ENCODE data around the gene CMIP.

Gene CMIP

DNA sequence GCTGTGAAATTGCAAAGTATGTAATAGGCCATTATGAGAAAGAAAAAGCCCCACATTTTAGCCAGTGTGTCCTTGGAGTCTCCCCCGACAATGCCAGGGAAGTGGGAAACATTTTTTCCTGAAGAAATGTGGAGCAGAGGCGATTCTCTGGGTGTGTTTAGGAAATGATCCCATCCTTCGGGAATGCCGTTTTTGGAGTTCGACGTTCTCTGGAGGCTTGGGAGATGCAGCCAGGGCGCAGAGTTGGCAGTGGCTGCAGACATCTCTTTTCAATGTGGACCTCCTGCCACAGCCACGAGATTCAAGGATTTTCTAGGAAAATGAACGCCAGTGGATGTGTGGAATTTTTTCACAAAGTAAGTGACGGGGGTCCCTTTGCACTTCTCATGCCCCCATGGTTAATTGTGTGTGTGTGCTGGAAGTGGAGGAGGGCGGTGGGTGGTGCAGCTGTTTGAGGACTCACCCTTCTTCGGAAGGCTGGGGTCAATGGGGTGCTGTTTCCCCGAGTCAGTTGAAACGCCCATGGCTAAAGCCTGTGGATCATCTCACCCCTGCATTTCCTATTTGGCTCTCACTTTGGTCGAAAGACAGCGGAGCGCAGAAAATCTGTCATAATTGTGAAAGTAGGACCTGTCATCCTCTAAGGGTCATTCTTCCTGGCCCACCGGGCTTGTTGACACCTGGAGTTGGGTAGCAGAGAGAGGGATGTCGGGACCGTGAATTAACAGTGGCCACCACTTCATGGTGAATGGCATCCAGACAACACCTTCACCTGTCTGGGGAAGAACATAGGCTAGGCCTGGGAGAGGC is 73.2 kb downstream of the CMIP start:
- Histone ChIP-seq H3K27ac (no peak overlapping the region), H3K9ac (no peak overlapping the region)

DNA sequence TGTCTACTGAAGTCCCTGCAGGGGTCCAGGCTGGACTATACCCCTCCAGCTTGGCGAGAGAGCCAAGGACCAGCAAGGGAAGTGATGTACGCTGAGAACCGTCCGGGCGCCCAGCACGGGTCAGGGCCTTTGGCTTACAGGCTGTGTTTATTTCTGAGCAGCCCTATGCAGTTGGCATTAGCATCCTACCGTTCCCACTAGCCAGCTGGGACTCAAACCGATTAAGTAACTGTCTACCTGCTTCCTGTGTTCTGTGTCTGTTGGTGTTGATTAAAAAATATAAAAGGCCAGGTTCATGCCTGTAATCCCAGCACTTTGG is 73.8 kb downstream of the CMIP start:
- TF ChIP-seq, protein P1, sequence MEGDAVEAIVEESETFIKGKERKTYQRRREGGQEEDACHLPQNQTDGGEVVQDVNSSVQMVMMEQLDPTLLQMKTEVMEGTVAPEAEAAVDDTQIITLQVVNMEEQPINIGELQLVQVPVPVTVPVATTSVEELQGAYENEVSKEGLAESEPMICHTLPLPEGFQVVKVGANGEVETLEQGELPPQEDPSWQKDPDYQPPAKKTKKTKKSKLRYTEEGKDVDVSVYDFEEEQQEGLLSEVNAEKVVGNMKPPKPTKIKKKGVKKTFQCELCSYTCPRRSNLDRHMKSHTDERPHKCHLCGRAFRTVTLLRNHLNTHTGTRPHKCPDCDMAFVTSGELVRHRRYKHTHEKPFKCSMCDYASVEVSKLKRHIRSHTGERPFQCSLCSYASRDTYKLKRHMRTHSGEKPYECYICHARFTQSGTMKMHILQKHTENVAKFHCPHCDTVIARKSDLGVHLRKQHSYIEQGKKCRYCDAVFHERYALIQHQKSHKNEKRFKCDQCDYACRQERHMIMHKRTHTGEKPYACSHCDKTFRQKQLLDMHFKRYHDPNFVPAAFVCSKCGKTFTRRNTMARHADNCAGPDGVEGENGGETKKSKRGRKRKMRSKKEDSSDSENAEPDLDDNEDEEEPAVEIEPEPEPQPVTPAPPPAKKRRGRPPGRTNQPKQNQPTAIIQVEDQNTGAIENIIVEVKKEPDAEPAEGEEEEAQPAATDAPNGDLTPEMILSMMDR (IDR thresholded peaks at IDR 0.05), result no peak
- Histone ChIP-seq H3K27me3 (ENCODE audit: control insufficient read depth, insufficient read depth, low read length) (no peaks in the 10 kb centered on the region), H3K4me1 (no peaks in the 10 kb centered on the region), H3K4me3 (ENCODE audit: low read depth, low read length) (no peak overlapping the region), H2AFZ (no peak overlapping the region), H3K36me3 (ENCODE audit: control insufficient read depth, insufficient read depth, low read length) (no peaks in the 10 kb centered on the region), H3K27ac (no peak overlapping the region), H3K4me2 (ENCODE audit: low read length) (no peak overlapping the region), H3K79me2 (peaks cover 10% of the 10 kb centered on the region), H3K9me3 (ENCODE audit: control insufficient read depth, low read length) (no peaks in the 10 kb centered on the region), H3K9ac (no peak overlapping the region)

More for the DNA sequence above, 73.2 kb downstream of the CMIP start:
- Histone ChIP-seq H3K79me2 (peaks cover 13% of the 10 kb centered on the region), H3K9me3 (ENCODE audit: control insufficient read depth, low read length) (no peaks in the 10 kb centered on the region), H3K4me3 (ENCODE audit: low read depth, low read length) (no peak overlapping the region), H3K4me1 (no peaks in the 10 kb centered on the region), H2AFZ (no peak overlapping the region), H3K27me3 (ENCODE audit: control insufficient read depth, insufficient read depth, low read length) (no peaks in the 10 kb centered on the region), H3K4me2 (ENCODE audit: low read length) (no peak overlapping the region), H3K36me3 (ENCODE audit: control insufficient read depth, insufficient read depth, low read length) (no peaks in the 10 kb centered on the region)
- TF ChIP-seq, protein P1 (IDR thresholded peaks at IDR 0.05), result no peak

DNA sequence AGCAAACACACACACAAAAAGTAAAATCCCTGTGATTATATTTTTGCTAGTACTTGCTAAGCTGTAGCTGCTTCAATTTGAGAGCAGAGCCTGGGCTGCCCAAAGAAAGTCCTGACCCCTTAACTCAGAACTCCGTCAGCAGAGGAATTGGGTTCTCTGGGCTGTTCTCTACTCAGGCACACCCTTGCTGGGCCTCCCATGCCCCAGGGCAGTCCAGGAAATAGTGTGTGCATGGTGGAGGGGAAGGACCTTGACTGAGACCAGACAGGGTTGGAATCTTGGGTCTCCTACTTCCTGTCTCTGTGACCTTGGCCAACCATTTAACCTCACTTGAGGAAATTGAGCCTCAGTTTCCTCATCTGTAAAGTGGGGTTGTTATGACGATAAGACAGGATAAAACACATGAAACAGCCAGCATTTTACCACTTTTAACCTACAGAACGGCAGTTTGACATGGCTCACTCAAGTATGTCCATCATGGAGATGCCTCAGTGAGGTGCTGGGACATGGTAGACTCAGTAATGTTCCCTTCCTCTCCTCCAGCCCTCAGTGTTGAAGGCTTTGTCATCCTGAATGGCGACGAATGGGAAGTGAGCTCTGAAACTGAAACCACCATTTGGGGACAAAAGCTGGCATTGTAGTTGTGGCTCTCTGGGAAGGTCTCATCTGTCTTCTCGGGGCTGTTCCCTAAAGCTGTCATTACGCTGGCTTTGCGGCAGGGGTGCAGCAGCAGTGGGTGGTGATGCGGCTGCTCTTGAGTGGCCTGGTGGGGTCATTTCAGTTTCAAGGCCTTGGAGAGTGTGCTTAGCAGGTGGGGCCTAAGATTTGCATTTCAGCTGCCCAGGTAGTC is 74.9 kb downstream of the CMIP start:
- H3K36me3 ChIP-seq (ENCODE audit: control insufficient read depth, insufficient read depth, low read length), result no peaks in the 10 kb centered on the region
- H3K9ac ChIP-seq, result no peak overlapping the region

GRCh38 chr16:81520151-81520470 is 75.5 kb downstream of the CMIP start:
- H3K79me2 ChIP-seq, result peaks cover 13% of the 10 kb centered on the region

More for the DNA sequence above, 74.9 kb downstream of the CMIP start:
- TF ChIP-seq, protein P1 (IDR thresholded peaks at IDR 0.05), result no peak
- Histone ChIP-seq H2AFZ (no peak overlapping the region), H3K27ac (no peak overlapping the region), H3K27me3 (ENCODE audit: control insufficient read depth, insufficient read depth, low read length) (no peaks in the 10 kb centered on the region), H3K4me3 (ENCODE audit: low read depth, low read length) (no peak overlapping the region), H3K79me2 (peaks cover 13% of the 10 kb centered on the region), H3K9me3 (ENCODE audit: control insufficient read depth, low read length) (no peaks in the 10 kb centered on the region), H3K4me1 (no peaks in the 10 kb centered on the region), H3K4me2 (ENCODE audit: low read length) (no peak overlapping the region)

More at GRCh38 chr16:81520151-81520470, 75.5 kb downstream of the CMIP start:
- Histone ChIP-seq H3K27me3 (ENCODE audit: control insufficient read depth, insufficient read depth, low read length) (no peaks in the 10 kb centered on the region), H3K36me3 (ENCODE audit: control insufficient read depth, insufficient read depth, low read length) (no peaks in the 10 kb centered on the region), H3K4me2 (ENCODE audit: low read length) (no peak overlapping the region), H3K9ac (no peak overlapping the region), H3K27ac (no peak overlapping the region), H3K4me1 (no peaks in the 10 kb centered on the region), H2AFZ (no peak overlapping the region), H3K9me3 (ENCODE audit: control insufficient read depth, low read length) (no peaks in the 10 kb centered on the region), H3K4me3 (ENCODE audit: low read depth, low read length) (no peak overlapping the region)
- TF ChIP-seq, protein P1 (IDR thresholded peaks at IDR 0.05), result no peak

All from parathyroid adenoma (tissue), 2 donors.